PC-3 (cell line): Measurements from ENCODE around the gene FMO3. TPM values are rescaled to one million over a fixed set of nuclear protein-coding genes. Genes with fewer than 3 reads are reported as not detected.

Source experiments
- ATAC-seq: fragments of 200-7000 bp; cut with Tn5 transposase; 2 replicates; pipeline ENCODE4 v1.9.1; 2020; ENCODE audit warnings: mild to moderate bottlenecking, moderate library complexity
- BruUV-seq: library from RNA; stranded (reverse); fragments of 400-500 nt; replicated peaks from 2 replicates; lab custom pipeline; 2021; lab: Mats Ljungman, UMichigan
- CTCF ChIA-PET: fragments of 300-600 bp; sonication (Branson Sonifier 250); formaldehyde crosslinking; loops from one replicate; lab custom pipeline; 2022; ENCODE audit warnings: antibody characterized with exemption; lab: Charles Lee
- POLR2A ChIA-PET: fragments of 300-600 bp; sonication (Branson Sonifier 250); formaldehyde crosslinking; loops from one replicate; lab custom pipeline; 2022; ENCODE audit warnings: antibody characterized with exemption; ENCODE audit not compliant: unreplicated experiment; lab: Charles Lee
- DNase-seq: peaks from one replicate; pipeline ENCODE4 v3.0.0-alpha.2; 2015
- H2AFZ ChIP-seq: fragments of 300-600 bp; sonication (generic); 2 replicates; pipeline ENCODE4 v1.6.0; 2016; ENCODE audit warnings: antibody characterized with exemption, low read length
- H3F3A ChIP-seq: fragments of 300-600 bp; sonication (generic); one replicate; pipeline ENCODE4 v1.6.0; 2017; ENCODE audit warnings: antibody characterized with exemption, low read length, control low read depth, mild to moderate bottlenecking; ENCODE audit not compliant: unreplicated experiment
- H3K27ac ChIP-seq: fragments of 300-600 bp; sonication (generic); 2 replicates; pipeline ENCODE4 v1.5.1; 2016; ENCODE audit warnings: mild to moderate bottlenecking, low read length
- H3K27me3 ChIP-seq: fragments of 300-600 bp; sonication (generic); 2 replicates; pipeline ENCODE4 v1.6.1; 2016; ENCODE audit warnings: low read length, mixed read lengths
- H3K36me3 ChIP-seq: fragments of 300-600 bp; sonication (generic); 2 replicates; pipeline ENCODE4 v1.6.1; 2016; ENCODE audit warnings: low read depth, mixed run types, low read length, mixed read lengths
- H3K4me1 ChIP-seq: fragments of 300-600 bp; sonication (generic); 2 replicates; pipeline ENCODE4 v1.5.1; 2016; ENCODE audit warnings: low read length; ENCODE audit not compliant: insufficient read depth
- H3K4me2 ChIP-seq: fragments of 300-600 bp; sonication (generic); 2 replicates; pipeline ENCODE4 v1.6.0; 2016; ENCODE audit warnings: low read length
- H3K4me3 ChIP-seq: fragments of 300-600 bp; sonication (generic); 2 replicates; pipeline ENCODE4 v1.5.1; 2016; ENCODE audit warnings: mild to moderate bottlenecking, low read length, mixed read lengths
- H3K79me2 ChIP-seq: fragments of 300-600 bp; sonication (generic); 2 replicates; pipeline ENCODE4 v1.6.1; 2017; ENCODE audit warnings: low read length, mixed read lengths
- H3K9ac ChIP-seq: fragments of 300-600 bp; sonication (generic); 2 replicates; pipeline ENCODE4 v1.6.0; 2016; ENCODE audit warnings: mild to moderate bottlenecking, low read length
- H3K9me2 ChIP-seq: fragments of 300-600 bp; sonication (generic); replicated peaks from 2 replicates; pipeline ENCODE4 v1.6.1; 2016; ENCODE audit warnings: mixed run types, low read length, mixed read lengths
- H3K9me3 ChIP-seq: fragments of 300-600 bp; sonication (generic); 2 replicates; pipeline ENCODE4 v1.6.1; 2016; ENCODE audit warnings: low read length, mixed read lengths
- H4K20me1 ChIP-seq: fragments of 300-600 bp; sonication (generic); 2 replicates; pipeline ENCODE4 v1.6.1; 2016; ENCODE audit warnings: low read length, mixed read lengths
- EZH2 ChIP-seq: fragments of 300-600 bp; sonication (generic); IDR thresholded peaks from one replicate; pipeline ENCODE4 v1.6.1; 2017; ENCODE audit warnings: antibody characterized with exemption, mild to moderate bottlenecking, low read length; ENCODE audit not compliant: unreplicated experiment
- EZH2phosphoT487 ChIP-seq: fragments of 300-600 bp; sonication (generic); IDR thresholded peaks from 2 replicates; pipeline ENCODE4 v1.6.1; 2018; ENCODE audit warnings: mild to moderate bottlenecking, antibody characterized with exemption, low read length, borderline replicate concordance
- intact Hi-C: fragments of 100-400 bp; cut with micrococcal nuclease; formaldehyde crosslinking; loops from 2 replicates; pipeline ENCODE4 v1.9.0; 2023
- total RNA-seq: library from RNA; depleted of rRNA; stranded (reverse); fragments of >200 nt; gene quantifications from 2 replicates; pipeline ENCODE4 v1.2.3, GENCODE V29; 2014
- TF ChIP-seq, protein P1 (sequence below): fragments of 300-600 bp; sonication (generic); conservative IDR thresholded peaks from 2 replicates; pipeline ENCODE4 v1.5.1; 2017; ENCODE audit warnings: antibody characterized with exemption, low read depth, mild to moderate bottlenecking, low read length

FMO3 gene
- total RNA-seq, 1 experiment from 2014 or later, result not detected

DNA sequence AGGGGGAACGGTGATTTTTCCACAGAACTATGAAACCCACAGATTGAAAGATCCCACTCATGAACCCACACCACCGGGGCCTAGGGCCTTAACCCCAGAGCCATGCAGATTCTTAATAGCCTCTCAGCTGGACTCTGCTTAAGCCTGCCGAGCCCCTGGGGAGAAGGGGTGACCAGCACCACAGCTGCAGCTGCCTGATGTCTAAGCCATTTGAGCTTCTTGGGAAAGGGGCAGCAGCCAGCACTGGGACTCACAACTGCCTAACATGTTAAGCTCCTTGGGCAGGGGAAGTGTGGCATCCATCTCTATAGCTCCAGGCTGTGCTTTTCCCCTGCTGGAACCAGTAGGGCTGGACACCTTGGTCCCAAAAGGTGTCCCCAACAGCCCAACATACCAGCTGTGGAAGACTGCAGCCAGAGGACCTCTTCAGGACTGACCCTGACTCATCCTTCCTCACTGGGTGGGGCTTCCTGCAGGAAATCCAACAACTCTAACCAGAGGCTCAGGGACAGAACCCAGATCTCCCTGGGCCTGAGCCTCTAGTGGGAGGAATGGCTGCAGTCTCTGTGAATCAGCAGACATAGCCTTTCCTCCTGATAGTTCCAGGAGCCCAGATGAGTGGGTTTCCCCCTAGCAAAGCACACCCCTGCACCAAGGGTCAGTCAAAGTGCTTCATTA is 34.6 kb upstream of the FMO3 start:
- H3K79me2 ChIP-seq, result no peaks in the 10 kb centered on the region
- H3K9me2 ChIP-seq, result no peaks in the 10 kb centered on the region
- no peaks in the 10 kb centered on the region for H3F3A ChIP-seq
- H2AFZ ChIP-seq, result no peak overlapping the region
- ATAC-seq, result no peak
- no peaks in the 10 kb centered on the region; the same call in 1 of the 2 replicates for H3K9me3 ChIP-seq
- no peak overlapping the region for H3K9ac ChIP-seq
- CTCF ChIA-PET, result no interaction called here
- H3K4me1 ChIP-seq, result no peaks in the 10 kb centered on the region
- H4K20me1 ChIP-seq, result no peaks in the 10 kb centered on the region
- no TSS peak for BruUV-seq
- peaks cover 7% of the 10 kb centered on the region; the same call in 1 of the 2 replicates for H3K27me3 ChIP-seq
- H3K4me2 ChIP-seq, result no peak overlapping the region
- H3K27ac ChIP-seq, result no peak overlapping the region
- POLR2A ChIA-PET, result no interaction called here
- no peaks in the 10 kb centered on the region for H3K36me3 ChIP-seq
- TF ChIP-seq, protein P1, sequence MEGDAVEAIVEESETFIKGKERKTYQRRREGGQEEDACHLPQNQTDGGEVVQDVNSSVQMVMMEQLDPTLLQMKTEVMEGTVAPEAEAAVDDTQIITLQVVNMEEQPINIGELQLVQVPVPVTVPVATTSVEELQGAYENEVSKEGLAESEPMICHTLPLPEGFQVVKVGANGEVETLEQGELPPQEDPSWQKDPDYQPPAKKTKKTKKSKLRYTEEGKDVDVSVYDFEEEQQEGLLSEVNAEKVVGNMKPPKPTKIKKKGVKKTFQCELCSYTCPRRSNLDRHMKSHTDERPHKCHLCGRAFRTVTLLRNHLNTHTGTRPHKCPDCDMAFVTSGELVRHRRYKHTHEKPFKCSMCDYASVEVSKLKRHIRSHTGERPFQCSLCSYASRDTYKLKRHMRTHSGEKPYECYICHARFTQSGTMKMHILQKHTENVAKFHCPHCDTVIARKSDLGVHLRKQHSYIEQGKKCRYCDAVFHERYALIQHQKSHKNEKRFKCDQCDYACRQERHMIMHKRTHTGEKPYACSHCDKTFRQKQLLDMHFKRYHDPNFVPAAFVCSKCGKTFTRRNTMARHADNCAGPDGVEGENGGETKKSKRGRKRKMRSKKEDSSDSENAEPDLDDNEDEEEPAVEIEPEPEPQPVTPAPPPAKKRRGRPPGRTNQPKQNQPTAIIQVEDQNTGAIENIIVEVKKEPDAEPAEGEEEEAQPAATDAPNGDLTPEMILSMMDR, result no peak
- TF ChIP-seq EZH2, result no peak
- TF ChIP-seq EZH2phosphoT487, result no peak
- H3K4me3 ChIP-seq, result no peak overlapping the region
- intact Hi-C loops, result no loop called here
- peak; percentile 34 for DNase-seq

DNA sequence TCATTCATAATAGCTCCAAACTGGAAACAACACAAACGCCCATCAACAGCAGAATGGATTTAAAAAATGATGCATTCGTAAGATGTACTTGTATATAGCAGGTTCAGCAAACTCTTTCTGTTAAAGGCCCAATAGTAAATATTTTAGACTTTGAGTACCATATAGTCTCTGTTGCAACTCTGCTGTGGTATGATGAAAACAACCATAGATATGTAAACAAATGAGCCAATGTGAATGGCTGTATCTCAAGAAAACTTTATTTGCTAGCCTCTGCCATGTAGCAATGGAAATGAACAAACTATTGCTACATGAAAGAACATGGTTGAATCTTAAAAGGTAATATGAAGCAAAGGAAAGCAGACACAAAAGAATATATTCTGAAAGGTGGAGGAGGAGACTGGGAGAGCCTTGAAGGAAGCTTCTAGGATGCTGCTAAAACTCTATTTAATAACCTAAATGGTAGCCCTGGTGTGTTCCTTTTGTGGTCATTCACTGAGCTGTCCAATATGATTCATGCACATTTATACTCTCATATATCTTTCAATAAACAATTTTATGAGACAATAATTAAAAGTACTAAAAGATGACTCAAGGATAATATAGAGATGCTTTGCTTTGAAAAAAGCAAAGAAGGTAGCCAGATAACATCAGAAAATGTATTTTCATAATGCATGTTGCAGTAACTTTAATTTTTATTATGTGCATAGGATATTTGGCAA is 29.1 kb upstream of the FMO3 start:
- no peaks in the 10 kb centered on the region for H3F3A ChIP-seq
- ChIA-PET POLR2A (no interaction called here), CTCF (no interaction called here)
- BruUV-seq, result no TSS peak
- no peak overlapping the region for H3K27ac ChIP-seq
- DNase-seq (peak; percentile 69), ATAC-seq (peak; percentile 96)
- H2AFZ ChIP-seq, result no peak overlapping the region
- no peaks in the 10 kb centered on the region for H3K79me2 ChIP-seq
- peaks cover 28% of the 10 kb centered on the region for H3K27me3 ChIP-seq
- no peaks in the 10 kb centered on the region for H3K9me2 ChIP-seq
- intact Hi-C loops, result no loop called here
- TF ChIP-seq, protein P1, result no peak
- no peak for TF ChIP-seq EZH2
- TF ChIP-seq EZH2phosphoT487, result no peak
- no peaks in the 10 kb centered on the region for H3K36me3 ChIP-seq
- H3K9ac ChIP-seq, result no peak overlapping the region
- 0 out of 2 replicates have a peak, but pooled peaks cover 6% of the 10 kb centered on the region for H4K20me1 ChIP-seq
- H3K4me3 ChIP-seq, result no peak overlapping the region
- no peaks in the 10 kb centered on the region for H3K9me3 ChIP-seq
- peaks cover 11% of the 10 kb centered on the region; the same call in 1 of the 2 replicates for H3K4me1 ChIP-seq
- no peak overlapping the region for H3K4me2 ChIP-seq

DNA sequence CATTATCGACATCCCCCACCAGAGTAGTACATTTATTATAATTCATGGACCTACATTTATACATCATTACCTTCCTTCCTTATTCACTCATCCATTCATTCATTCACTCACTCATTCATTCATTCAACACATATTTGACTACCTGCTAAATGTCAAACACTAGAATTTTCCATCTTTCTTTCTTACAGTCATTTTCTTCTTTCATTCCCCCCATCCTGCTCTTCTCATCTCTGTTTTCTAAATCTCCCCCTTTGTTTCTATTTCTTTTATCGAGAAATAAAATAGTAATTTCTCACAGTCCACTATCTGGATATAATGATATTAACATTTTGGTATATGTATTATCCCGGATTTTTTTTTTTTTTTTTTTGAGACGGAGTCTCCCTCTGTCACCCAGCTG is 27.8 kb upstream of the FMO3 start:
- no peak overlapping the region for H3K4me3 ChIP-seq

More for the DNA sequence above, 27.8 kb upstream of the FMO3 start:
- Histone ChIP-seq H2AFZ (no peak overlapping the region), H4K20me1 (0 out of 2 replicates have a peak, but pooled peaks cover 6% of the 10 kb centered on the region), H3K27me3 (peaks cover 41% of the 10 kb centered on the region), H3K9me3 (no peaks in the 10 kb centered on the region), H3K79me2 (no peaks in the 10 kb centered on the region), H3K27ac (no peak overlapping the region), H3K36me3 (no peaks in the 10 kb centered on the region), H3K9me2 (no peaks in the 10 kb centered on the region), H3K4me2 (no peak overlapping the region), H3F3A (no peaks in the 10 kb centered on the region), H3K4me1 (peaks cover 11% of the 10 kb centered on the region; the same call in 1 of the 2 replicates), H3K9ac (no peak overlapping the region)
- TF ChIP-seq EZH2phosphoT487 (no peak), EZH2 (no peak)
- TF ChIP-seq, protein P1, result no peak
- ATAC-seq (no peak), DNase-seq (no peak)
- ChIA-PET CTCF (no interaction called here), POLR2A (no interaction called here)
- intact Hi-C loops, result no loop called here
- BruUV-seq, result no TSS peak
